PC-3 (cell line): Measurements from ENCODE around the gene TRAF5. TPM values are rescaled to one million over a fixed set of nuclear protein-coding genes. Genes with fewer than 3 reads are reported as not detected.
"Not testable (repeated sequence)": the region's sequence is repeated elsewhere in the genome, so short reads cannot be mapped to it uniquely, and the experiment has no call there.

Experiments used
- ATAC-seq: fragments of 200-7000 bp; cut with Tn5 transposase; 2 replicates; pipeline ENCODE4 v1.9.1; 2020; ENCODE audit warnings: mild to moderate bottlenecking, moderate library complexity
- BruUV-seq: library from RNA; stranded (reverse); fragments of 400-500 nt; replicated peaks from 2 replicates; lab custom pipeline; 2021; lab: Mats Ljungman, UMichigan
- CTCF ChIA-PET: fragments of 300-600 bp; sonication (Branson Sonifier 250); formaldehyde crosslinking; loops from one replicate; lab custom pipeline; 2022; ENCODE audit warnings: antibody characterized with exemption; lab: Charles Lee
- POLR2A ChIA-PET: fragments of 300-600 bp; sonication (Branson Sonifier 250); formaldehyde crosslinking; loops from one replicate; lab custom pipeline; 2022; ENCODE audit warnings: antibody characterized with exemption; ENCODE audit not compliant: unreplicated experiment; lab: Charles Lee
- DNase-seq: peaks from one replicate; pipeline ENCODE4 v3.0.0-alpha.2; 2015
- H2AFZ ChIP-seq: fragments of 300-600 bp; sonication (generic); 2 replicates; pipeline ENCODE4 v1.6.0; 2016; ENCODE audit warnings: antibody characterized with exemption, low read length
- H3F3A ChIP-seq: fragments of 300-600 bp; sonication (generic); one replicate; pipeline ENCODE4 v1.6.0; 2017; ENCODE audit warnings: antibody characterized with exemption, low read length, control low read depth, mild to moderate bottlenecking; ENCODE audit not compliant: unreplicated experiment
- H3K27ac ChIP-seq: fragments of 300-600 bp; sonication (generic); 2 replicates; pipeline ENCODE4 v1.5.1; 2016; ENCODE audit warnings: mild to moderate bottlenecking, low read length
- H3K27me3 ChIP-seq: fragments of 300-600 bp; sonication (generic); 2 replicates; pipeline ENCODE4 v1.6.1; 2016; ENCODE audit warnings: low read length, mixed read lengths
- H3K36me3 ChIP-seq: fragments of 300-600 bp; sonication (generic); 2 replicates; pipeline ENCODE4 v1.6.1; 2016; ENCODE audit warnings: low read depth, mixed run types, low read length, mixed read lengths
- H3K4me1 ChIP-seq: fragments of 300-600 bp; sonication (generic); 2 replicates; pipeline ENCODE4 v1.5.1; 2016; ENCODE audit warnings: low read length; ENCODE audit not compliant: insufficient read depth
- H3K4me2 ChIP-seq: fragments of 300-600 bp; sonication (generic); 2 replicates; pipeline ENCODE4 v1.6.0; 2016; ENCODE audit warnings: low read length
- H3K4me3 ChIP-seq: fragments of 300-600 bp; sonication (generic); 2 replicates; pipeline ENCODE4 v1.5.1; 2016; ENCODE audit warnings: mild to moderate bottlenecking, low read length, mixed read lengths
- H3K79me2 ChIP-seq: fragments of 300-600 bp; sonication (generic); 2 replicates; pipeline ENCODE4 v1.6.1; 2017; ENCODE audit warnings: low read length, mixed read lengths
- H3K9ac ChIP-seq: fragments of 300-600 bp; sonication (generic); 2 replicates; pipeline ENCODE4 v1.6.0; 2016; ENCODE audit warnings: mild to moderate bottlenecking, low read length
- H3K9me2 ChIP-seq: fragments of 300-600 bp; sonication (generic); replicated peaks from 2 replicates; pipeline ENCODE4 v1.6.1; 2016; ENCODE audit warnings: mixed run types, low read length, mixed read lengths
- H3K9me3 ChIP-seq: fragments of 300-600 bp; sonication (generic); 2 replicates; pipeline ENCODE4 v1.6.1; 2016; ENCODE audit warnings: low read length, mixed read lengths
- H4K20me1 ChIP-seq: fragments of 300-600 bp; sonication (generic); 2 replicates; pipeline ENCODE4 v1.6.1; 2016; ENCODE audit warnings: low read length, mixed read lengths
- EZH2 ChIP-seq: fragments of 300-600 bp; sonication (generic); IDR thresholded peaks from one replicate; pipeline ENCODE4 v1.6.1; 2017; ENCODE audit warnings: antibody characterized with exemption, mild to moderate bottlenecking, low read length; ENCODE audit not compliant: unreplicated experiment
- EZH2phosphoT487 ChIP-seq: fragments of 300-600 bp; sonication (generic); IDR thresholded peaks from 2 replicates; pipeline ENCODE4 v1.6.1; 2018; ENCODE audit warnings: mild to moderate bottlenecking, antibody characterized with exemption, low read length, borderline replicate concordance
- intact Hi-C: fragments of 100-400 bp; cut with micrococcal nuclease; formaldehyde crosslinking; loops from 2 replicates; pipeline ENCODE4 v1.9.0; 2023
- total RNA-seq: library from RNA; depleted of rRNA; stranded (reverse); fragments of >200 nt; gene quantifications from 2 replicates; pipeline ENCODE4 v1.2.3, GENCODE V29; 2014
- TF ChIP-seq, protein P1 (sequence below): fragments of 300-600 bp; sonication (generic); conservative IDR thresholded peaks from 2 replicates; pipeline ENCODE4 v1.5.1; 2017; ENCODE audit warnings: antibody characterized with exemption, low read depth, mild to moderate bottlenecking, low read length

Gene TRAF5
- total RNA-seq, 1 experiment from 2014 or later: 12.2 TPM

- Histone ChIP-seq H3K27ac (no peak overlapping the region), H3K9ac (no peak overlapping the region), H3K9me3 (no peaks in the 10 kb centered on the region), H3K79me2 (no peaks in the 10 kb centered on the region), H3K4me3 (no peak overlapping the region), H3K4me2 (no peak overlapping the region), H3K27me3 (no peaks in the 10 kb centered on the region), H4K20me1 (no peaks in the 10 kb centered on the region), H3K9me2 (no peaks in the 10 kb centered on the region), H2AFZ (no peak overlapping the region), H3K4me1 (no peaks in the 10 kb centered on the region), H3F3A (no peaks in the 10 kb centered on the region), H3K36me3 (no peaks in the 10 kb centered on the region)
- BruUV-seq: no TSS peak
- ATAC-seq (no peak), DNase-seq (no peak)
- POLR2A ChIA-PET: no interaction called here
- CTCF ChIA-PET: no interaction called here
- TF ChIP-seq EZH2 (no peak), EZH2phosphoT487 (no peak)
- TF ChIP-seq, protein P1, sequence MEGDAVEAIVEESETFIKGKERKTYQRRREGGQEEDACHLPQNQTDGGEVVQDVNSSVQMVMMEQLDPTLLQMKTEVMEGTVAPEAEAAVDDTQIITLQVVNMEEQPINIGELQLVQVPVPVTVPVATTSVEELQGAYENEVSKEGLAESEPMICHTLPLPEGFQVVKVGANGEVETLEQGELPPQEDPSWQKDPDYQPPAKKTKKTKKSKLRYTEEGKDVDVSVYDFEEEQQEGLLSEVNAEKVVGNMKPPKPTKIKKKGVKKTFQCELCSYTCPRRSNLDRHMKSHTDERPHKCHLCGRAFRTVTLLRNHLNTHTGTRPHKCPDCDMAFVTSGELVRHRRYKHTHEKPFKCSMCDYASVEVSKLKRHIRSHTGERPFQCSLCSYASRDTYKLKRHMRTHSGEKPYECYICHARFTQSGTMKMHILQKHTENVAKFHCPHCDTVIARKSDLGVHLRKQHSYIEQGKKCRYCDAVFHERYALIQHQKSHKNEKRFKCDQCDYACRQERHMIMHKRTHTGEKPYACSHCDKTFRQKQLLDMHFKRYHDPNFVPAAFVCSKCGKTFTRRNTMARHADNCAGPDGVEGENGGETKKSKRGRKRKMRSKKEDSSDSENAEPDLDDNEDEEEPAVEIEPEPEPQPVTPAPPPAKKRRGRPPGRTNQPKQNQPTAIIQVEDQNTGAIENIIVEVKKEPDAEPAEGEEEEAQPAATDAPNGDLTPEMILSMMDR: no peak
- intact Hi-C loops: no loop called here
Measured at GRCh38 chr1:211347077-211347844, 20.6 kb downstream of the TRAF5 start.

DNA sequence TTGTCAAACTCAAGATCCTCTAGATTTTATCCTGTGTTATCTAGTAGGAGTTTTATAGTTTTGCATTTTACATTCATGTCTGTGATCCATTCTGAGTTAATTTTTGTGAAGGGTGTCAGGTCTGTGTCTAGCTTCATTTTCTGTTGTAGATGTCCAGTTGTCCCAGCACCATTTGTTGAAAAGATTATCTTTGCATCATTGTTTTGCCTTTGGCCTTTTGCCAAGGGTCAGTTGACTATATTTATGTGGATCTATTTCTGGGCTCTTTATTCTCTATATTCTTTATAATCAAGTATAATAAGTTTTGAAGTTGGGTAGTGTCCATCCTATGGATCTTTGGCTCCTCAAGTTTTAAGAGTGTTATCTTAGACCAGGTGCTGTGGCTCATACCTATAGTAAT lies 21.9 kb downstream of the TRAF5 start:
- no peak overlapping the region for H3K4me3 ChIP-seq
- H3K9me3 ChIP-seq: no peaks in the 10 kb centered on the region
- H3K27ac ChIP-seq: no peak overlapping the region
- intact Hi-C loops: no loop called here
- no TSS peak for BruUV-seq
- CTCF ChIA-PET: no interaction called here
- H2AFZ ChIP-seq: no peak overlapping the region
- no peaks in the 10 kb centered on the region for H4K20me1 ChIP-seq
- no peak for ATAC-seq
- no peaks in the 10 kb centered on the region for H3K27me3 ChIP-seq
- no peaks in the 10 kb centered on the region for H3F3A ChIP-seq
- H3K4me1 ChIP-seq: no peaks in the 10 kb centered on the region
- H3K4me2 ChIP-seq: no peak overlapping the region
- H3K36me3 ChIP-seq: no peaks in the 10 kb centered on the region
- no peak for TF ChIP-seq EZH2
- no peak for TF ChIP-seq EZH2phosphoT487
- TF ChIP-seq, protein P1: no peak
- no peaks in the 10 kb centered on the region for H3K79me2 ChIP-seq
- no peak overlapping the region for H3K9ac ChIP-seq
- POLR2A ChIA-PET: no interaction called here
- DNase-seq: no peak
- no peaks in the 10 kb centered on the region for H3K9me2 ChIP-seq

DNA sequence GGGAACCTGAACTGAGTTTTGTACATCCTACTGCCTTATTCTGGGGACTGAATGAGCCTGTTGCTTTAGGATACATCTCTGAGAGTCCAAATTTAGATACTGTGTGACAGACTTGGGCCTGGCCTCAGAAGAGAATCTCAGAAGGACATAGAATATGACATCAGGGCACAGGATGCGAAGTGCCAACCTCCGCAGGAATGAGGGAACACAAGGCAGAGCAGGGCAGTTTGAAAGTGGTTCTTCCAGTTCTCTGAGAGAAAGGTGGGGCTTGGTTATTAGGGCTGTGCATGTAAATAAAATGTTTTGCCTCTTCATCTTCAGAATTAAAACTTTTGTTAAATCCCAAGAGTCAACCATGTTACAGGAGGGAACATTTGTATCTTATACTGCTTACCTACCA lies 23.1 kb downstream of the TRAF5 start:
- H3K36me3 ChIP-seq: no peaks in the 10 kb centered on the region
- no peaks in the 10 kb centered on the region for H3K9me3 ChIP-seq
- DNase-seq (peak; percentile 28), ATAC-seq (no peak)
- CTCF ChIA-PET: no interaction called here
- H3K4me1 ChIP-seq: no peaks in the 10 kb centered on the region
- H2AFZ ChIP-seq: no peak overlapping the region
- H3K4me3 ChIP-seq: no peak overlapping the region
- no TSS peak for BruUV-seq
- no peak overlapping the region for H3K4me2 ChIP-seq
- H3K9ac ChIP-seq: no peak overlapping the region
- TF ChIP-seq EZH2phosphoT487 (no peak), EZH2 (no peak)
- TF ChIP-seq, protein P1: no peak
- no peaks in the 10 kb centered on the region for H4K20me1 ChIP-seq
- no peaks in the 10 kb centered on the region for H3K9me2 ChIP-seq
- intact Hi-C loops: no loop called here
- H3K79me2 ChIP-seq: no peaks in the 10 kb centered on the region
- no peaks in the 10 kb centered on the region for H3F3A ChIP-seq
- H3K27me3 ChIP-seq: no peaks in the 10 kb centered on the region
- POLR2A ChIA-PET: no interaction called here
- no peak overlapping the region for H3K27ac ChIP-seq

GRCh38 chr1:211352055-211352454 lies 25.4 kb downstream of the TRAF5 start:
- H3F3A ChIP-seq, H3K4me3 ChIP-seq, DNase-seq, H3K9me2 ChIP-seq, BruUV-seq, CTCF ChIA-PET, H2AFZ ChIP-seq, H3K79me2 ChIP-seq, H3K27me3 ChIP-seq, H3K9me3 ChIP-seq, H3K9ac ChIP-seq, ATAC-seq, H4K20me1 ChIP-seq, H3K27ac ChIP-seq, H3K36me3 ChIP-seq, intact Hi-C loops, H3K4me2 ChIP-seq, H3K4me1 ChIP-seq, POLR2A ChIA-PET: not testable (repeated sequence)
